GM04503 (cell line): ENCODE data around the gene DGCR8.

Source experiments
- DNase-seq: peaks from one replicate; pipeline ENCODE4 v3.0.0-alpha.2; 2012; ENCODE audit warnings: low read depth

Gene DGCR8

GRCh38 chr22:20090730-20091240, 10.7 kb downstream of the DGCR8 start:
- no peak for DNase-seq

DNA sequence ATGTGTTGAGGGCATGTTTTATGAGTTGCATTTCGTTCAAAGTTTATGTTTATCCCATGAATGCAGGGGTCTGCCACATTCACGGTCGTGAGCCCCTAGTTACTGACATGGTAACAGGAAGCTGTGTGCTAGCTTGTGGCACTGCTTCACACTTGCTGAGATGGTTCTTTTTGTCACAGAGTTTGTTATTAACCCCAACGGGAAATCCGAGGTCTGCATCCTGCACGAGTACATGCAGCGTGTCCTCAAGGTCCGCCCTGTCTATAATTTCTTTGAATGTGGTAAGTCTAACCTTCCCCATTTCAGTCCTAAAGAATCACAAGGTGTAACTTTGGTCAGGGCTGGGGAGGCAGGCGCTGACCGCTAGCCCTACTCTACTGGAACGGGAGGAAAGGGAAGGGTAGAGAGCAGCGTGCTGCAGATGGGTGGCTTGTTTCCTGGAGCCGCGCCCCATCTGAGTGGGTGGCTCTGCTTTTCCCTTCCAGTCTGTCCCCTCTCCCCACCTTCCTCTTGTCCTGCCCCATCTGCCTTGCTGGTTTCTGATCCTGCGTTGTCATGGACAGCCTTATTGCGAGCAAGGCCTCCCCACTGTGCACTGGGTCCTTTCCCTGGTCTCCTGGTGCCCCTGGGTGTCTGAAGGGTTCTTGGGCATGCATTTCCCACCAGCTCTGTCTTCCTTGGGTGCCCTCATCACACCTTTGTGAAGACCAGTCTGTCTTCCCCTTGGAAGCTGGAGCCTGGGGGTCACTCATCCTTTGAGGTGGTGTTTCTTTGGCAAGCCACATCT, 11.8 kb downstream of the DGCR8 start:
- no peak for DNase-seq

DNA sequence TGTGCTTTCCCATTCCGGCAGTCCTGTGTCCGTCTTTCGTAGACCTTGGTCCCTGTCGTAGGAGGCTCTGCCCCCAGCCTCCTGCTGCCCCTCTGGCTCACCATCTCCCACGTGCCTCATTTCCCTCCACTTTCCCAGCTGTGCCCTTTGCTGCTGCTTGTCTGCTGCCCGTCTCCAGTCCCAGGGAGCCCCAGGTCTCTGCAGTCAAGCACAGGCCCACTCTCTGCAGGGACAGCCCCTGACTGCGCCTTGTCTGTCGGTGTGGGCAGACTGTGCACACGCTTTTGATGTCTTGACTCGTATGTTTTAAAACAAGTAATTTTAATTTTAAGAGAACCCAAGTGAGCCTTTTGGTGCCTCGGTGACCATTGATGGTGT, 12.4 kb downstream of the DGCR8 start:
- no peak for DNase-seq

DNA sequence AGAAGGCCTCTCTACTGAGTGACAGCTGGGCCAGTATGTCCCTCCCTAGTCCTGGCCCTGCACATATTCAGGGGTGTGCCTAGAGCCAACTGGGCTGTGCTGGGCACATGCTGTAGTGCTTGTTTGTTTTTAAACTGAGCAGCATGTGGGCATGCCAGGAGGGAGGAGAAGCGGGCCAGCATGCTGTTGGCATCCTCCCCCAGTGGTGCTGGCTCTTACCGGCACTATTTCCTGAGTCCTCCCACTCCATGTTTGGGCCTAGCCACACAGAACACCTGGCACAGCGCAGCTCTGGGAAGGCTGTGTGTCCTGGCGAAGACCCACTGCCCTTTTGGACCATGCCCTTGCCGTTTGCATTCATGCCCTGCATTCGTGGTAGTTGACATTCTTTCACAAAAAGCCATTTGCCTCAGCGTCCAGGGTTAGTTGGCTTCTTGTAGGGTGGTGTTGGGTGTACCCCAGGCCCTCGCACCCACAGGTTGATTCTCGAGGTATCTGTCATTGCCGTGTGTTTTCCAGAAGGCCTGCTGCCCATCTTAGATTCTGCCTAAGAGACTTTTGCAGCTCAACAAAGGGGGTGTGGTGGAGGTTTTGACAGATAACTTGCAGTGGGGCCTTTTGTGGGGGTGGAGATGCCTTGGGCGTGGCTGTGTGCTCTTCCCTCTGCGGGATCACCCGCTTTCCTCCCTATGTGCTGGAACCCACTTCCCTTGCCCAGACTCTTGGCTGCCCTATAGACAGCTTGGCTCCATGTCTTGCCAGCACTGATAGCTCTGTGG, 13.6 kb downstream of the DGCR8 start:
- no peak for DNase-seq

GRCh38 chr22:20094197-20094807, 14.3 kb downstream of the DGCR8 start:
- DNase-seq, result no peak

DNA sequence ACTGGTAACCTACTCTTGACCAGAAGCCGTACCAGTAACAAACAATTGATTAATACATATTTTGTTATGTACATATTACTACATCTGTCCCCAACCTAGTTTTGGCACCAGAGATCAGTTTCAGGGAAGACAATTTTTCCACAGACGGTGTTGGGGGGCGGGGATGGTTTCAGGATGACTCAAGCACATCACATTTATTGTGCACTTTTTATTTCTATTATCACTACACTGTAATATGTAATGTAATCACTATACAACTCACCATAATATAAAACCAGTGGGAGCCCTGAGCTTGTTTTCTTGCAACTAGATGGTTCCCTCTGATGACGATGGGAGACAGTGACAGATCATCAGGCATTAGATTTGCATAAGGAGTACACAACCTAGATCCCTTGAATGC, 15.5 kb downstream of the DGCR8 start:
- DNase-seq, result no peak

- no peak for DNase-seq
These were observed 16.8 kb downstream of the DGCR8 start for GRCh38 chr22:20096574-20097420.

DNA sequence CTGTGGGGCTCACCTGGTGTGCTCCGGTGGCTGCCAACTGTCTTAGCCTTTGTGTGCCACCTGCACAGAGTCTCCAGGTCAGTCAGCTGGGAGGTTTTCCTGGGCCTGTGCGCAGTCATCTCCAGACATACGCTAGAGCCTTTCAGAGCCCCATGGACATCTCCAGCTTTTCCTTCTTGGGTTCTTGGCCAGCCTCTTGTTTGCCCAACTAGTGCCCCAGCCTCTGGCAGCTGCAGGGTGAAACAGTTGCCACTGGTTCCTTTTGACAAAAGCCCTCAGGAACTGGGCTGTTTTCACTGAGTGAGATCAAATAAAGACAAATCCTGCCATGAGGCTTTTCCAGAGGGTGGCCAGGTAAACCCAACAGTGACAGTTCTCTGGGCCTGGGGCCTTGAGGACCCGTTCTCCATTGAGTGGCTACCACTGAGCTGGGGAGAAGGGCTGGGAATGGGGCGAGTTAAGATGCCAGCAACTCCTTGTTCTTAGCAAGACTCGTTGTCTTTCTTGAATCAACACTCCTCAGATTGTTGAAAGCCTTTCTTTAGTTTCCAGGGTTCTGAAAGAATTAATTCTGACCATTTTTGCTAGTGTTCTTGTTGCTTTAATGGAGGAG, 19.2 kb downstream of the DGCR8 start:
- no peak for DNase-seq

DNA sequence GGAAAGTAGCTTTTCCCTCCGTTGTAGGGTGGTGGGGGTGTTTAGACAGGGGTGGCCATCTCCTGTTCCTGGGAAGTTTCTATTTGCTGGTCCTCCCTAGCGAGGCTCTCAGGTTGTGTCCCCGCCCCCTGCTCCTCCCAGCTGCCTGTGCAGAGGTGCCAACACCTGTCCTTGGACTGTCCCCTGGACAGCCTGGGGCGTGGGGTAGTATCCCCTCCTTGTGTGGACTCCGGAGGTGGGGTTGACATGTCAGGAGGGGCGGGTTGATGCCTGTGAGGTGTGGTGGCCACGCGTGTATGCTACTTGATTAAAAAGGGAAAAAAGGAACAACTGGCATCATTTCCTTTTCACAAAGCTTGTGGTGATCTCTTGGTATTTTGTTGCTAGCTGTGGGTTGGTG, 21.6 kb downstream of the DGCR8 start:
- DNase-seq, result no peak

- no peak for DNase-seq
These were observed 22.3 kb downstream of the DGCR8 start for GRCh38 chr22:20102203-20102780.

- no peak for DNase-seq
These were observed 25.6 kb downstream of the DGCR8 start for GRCh38 chr22:20105456-20106204.

- no peak for DNase-seq
These were observed 26.3 kb downstream of the DGCR8 start for GRCh38 chr22:20106205-20106848.

- no peak for DNase-seq
These were observed 26.8 kb downstream of the DGCR8 start for GRCh38 chr22:20106849-20107237.

DNA sequence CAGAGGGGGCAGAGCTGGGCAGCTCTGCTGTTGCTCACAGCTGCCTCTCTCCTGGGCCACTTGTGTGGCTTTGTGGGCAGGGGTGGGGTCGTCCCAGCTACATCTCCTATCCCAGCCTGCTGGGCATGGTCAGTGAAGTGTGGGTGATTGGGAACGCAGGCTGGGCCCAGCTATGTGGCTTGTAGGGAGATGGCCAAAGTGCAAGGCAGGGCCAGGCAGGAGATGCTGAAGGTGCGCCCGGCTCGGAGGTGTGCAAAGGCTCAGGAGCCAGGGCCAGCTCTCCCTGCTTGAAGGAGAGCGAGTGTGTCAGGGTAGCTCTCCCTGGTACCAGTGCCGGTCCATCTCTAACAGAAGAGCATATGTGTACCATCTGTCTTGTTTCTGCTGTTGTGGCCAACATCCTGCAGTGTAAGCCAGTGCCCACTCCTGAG, 27.4 kb downstream of the DGCR8 start:
- DNase-seq, result no peak

- DNase-seq, result no peak
These were observed 28.1 kb downstream of the DGCR8 start for GRCh38 chr22:20107951-20108756.

DNA sequence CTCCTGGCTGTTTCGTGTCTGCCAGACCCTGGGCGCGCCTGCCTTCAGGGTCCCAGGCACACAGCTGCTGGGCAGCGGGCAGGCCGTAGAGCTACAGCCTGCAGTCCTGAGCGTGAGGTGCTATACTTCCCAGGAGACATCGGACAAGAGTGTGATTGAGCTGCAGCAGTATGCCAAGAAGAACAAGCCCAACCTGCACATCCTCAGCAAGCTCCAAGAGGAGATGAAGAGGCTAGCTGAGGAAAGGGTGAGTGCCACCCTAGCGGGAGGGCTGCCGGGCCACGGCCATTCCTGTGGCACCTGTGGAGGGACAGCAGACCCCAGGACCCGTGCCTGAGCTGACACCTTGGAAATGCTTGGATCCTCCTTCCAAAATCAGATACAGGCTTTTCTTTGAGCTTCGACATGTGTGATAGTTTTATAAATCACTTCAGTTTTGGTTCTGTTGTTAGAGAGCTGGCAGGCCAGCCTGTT, 28.8 kb downstream of the DGCR8 start:
- DNase-seq, result no peak

DNA sequence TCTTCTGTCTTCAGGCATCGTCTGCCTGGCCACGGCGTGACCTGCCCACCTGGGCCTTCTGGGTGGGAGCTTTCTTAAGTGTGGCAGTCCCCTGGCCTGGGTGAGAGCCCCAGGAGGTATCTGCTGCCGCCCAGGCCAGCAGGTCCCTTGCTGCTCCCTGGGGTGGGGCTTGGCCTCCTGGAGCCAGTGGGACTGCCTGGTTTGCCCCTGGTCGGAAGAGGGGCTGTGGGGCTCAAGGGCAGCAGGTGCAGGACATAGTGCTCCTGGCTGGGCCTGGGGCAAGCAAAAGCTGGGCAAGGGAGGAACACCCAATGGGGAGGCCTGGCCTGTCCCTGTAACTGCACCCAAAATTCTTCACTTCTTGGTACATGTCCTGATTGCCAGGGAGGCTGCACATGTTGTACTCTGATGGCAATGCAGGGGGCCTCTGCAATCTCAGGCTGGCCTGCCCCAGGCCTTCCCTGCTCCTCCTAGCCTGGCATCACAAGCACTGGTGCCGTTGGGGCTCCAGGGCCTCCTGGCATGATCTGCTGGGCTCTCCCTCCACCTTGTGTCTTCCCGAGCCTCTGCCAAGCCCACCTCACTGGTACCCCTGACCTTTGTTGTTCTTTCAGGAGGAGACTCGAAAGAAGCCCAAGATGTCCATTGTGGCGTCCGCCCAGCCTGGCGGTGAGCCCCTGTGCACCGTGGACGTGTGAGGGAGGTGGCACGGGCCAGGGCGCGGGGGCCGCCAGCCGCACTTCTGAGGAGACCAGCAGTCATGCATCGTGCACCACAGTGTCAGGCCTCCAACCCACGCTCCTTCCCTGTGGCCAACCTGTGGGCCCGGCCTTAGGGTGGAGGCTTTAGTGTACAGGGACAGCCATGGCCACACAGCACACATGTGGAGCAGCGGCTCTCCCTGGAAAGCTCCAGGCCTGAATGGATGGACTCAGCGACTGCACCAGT, 29.6 kb downstream of the DGCR8 start:
- no peak for DNase-seq
